GM13976 (cell line): ENCODE measurements around the gene ZNF527.
"Not testable (repeated sequence)": the region's sequence is repeated elsewhere in the genome, so short reads cannot be mapped to it uniquely, and the experiment has no call there.

ENCODE experiments used
- DNase-seq: peaks from one replicate; pipeline ENCODE4 v3.0.0; 2012; ENCODE audit warnings: low spot score
- in situ Hi-C: fragments of 300-500 bp; cut with MboI; formaldehyde crosslinking; loops from one replicate; pipeline ENCODE4 v1.12.0; 2022; ENCODE audit warnings: low sequenced_read_pairs, mixed read lengths, inconsistent platforms; ENCODE audit not compliant: unreplicated experiment
- TF ChIP-seq, protein P1 (sequence below): IDR thresholded peaks from 2 replicates; pipeline ENCODE4 v1.5.1; 2012; ENCODE audit warnings: borderline replicate concordance, mild to moderate bottlenecking; ENCODE audit not compliant: insufficient read depth; ENCODE audit errors: extremely low read depth, missing control alignments, control extremely low read depth

Gene ZNF527

DNA sequence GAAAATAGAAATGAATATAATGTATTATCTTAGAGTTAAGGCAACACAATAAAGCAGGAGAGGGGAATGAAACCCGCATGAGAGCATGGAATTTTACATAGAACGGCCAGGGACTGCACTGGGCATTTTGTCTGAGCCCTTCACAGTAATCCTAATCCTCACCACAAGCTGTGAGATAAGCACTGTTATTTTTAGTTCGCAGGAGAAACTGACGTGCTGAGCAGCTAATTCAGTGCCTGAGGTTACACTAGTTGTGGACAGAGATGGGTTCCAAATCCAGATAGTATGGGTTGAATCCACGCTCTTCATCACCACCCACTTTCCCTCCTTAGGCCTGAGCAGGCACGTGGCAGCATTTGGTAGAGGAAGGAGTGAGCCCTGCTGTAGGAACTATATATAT, 24.8 kb upstream of the ZNF527 start:
- in situ Hi-C loops, result no loop called here
- no peak for DNase-seq

DNA sequence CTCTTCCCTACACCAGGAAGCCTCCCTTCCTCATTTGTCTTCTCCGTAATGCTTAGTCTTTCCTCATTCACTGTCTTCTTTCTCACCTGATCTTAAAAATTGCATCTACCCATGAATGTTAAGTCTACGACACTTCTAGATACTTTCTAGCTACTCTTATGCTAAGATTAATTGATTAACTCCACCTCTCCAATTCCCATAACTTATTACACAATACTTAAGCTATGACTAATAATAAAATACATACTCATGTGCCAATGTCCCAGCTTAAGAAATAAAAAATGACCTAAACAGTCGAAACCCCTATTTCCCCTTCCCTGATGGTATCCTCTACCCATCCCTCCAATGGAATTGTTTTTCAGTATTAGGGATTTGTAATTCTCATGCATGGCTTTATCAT, 22.8 kb upstream of the ZNF527 start:
- TF ChIP-seq, protein P1, sequence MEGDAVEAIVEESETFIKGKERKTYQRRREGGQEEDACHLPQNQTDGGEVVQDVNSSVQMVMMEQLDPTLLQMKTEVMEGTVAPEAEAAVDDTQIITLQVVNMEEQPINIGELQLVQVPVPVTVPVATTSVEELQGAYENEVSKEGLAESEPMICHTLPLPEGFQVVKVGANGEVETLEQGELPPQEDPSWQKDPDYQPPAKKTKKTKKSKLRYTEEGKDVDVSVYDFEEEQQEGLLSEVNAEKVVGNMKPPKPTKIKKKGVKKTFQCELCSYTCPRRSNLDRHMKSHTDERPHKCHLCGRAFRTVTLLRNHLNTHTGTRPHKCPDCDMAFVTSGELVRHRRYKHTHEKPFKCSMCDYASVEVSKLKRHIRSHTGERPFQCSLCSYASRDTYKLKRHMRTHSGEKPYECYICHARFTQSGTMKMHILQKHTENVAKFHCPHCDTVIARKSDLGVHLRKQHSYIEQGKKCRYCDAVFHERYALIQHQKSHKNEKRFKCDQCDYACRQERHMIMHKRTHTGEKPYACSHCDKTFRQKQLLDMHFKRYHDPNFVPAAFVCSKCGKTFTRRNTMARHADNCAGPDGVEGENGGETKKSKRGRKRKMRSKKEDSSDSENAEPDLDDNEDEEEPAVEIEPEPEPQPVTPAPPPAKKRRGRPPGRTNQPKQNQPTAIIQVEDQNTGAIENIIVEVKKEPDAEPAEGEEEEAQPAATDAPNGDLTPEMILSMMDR, result no peak
- in situ Hi-C loops, result no loop called here
- no peak for DNase-seq

More for the DNA sequence above, 24.8 kb upstream of the ZNF527 start:
- TF ChIP-seq, protein P1, result no peak

DNA sequence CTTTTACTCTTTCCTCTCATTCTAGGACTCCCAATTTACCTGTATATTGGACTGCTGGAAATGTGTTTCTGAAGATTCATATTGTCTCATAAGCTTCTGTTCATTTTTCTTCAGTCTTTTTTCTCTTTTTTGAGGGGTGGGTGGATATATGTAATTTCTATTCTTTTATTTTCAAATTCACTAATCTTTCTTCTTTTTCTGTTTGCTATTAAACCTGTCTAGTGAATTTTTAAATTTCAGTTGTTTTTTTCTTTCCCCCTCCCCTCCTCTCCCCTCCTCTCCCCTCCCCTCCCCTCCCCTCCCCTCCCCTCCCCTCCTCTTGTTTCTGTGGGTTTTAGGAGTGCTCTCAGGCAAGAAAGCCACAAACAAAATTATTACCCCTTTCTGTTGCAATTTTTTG, 16.9 kb upstream of the ZNF527 start:
- in situ Hi-C loops, result no loop called here
- no peak for DNase-seq
- TF ChIP-seq, protein P1, result no peak

DNA sequence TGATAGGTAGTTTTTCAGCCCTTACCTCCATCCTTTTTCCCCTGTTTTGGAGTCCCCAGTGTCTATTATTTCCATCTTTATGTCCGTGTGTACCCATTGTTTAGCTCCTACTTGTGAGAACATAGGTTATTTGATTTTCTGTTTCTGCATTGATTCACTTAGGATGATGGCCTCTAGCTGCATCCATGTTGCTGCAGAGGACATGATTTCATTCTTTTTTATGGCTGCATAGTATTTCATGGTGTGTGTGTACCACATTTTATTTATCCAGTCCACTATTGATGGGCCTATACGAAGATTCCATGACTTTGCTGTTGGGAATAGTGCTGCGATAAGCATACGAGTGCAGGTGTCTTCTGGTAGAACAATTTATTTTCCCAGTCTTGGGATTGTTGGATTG, 15.0 kb upstream of the ZNF527 start:
- no peak for DNase-seq
- in situ Hi-C loops, result no loop called here
- TF ChIP-seq, protein P1, result no peak

DNA sequence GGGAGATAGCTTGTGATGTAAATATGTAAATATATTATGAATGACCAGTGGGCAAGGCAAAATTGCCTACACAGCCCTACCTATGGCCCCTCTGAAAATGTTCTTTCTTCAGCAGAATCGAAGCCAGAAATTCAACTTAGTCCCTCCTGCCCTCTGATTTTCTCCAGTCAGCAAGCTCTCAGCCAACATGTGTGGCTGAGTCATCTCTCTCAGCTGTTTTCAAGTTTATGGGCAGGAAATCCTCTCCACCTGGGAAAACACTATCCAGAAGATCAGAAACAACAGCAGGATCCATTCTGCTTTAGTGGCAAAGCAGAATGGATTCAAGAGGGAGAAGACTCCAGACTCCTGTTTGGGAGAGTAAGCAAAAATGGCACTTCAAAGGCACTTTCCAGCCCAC, 8.9 kb upstream of the ZNF527 start:
- no peak for DNase-seq
- in situ Hi-C loops, result no loop called here

DNA sequence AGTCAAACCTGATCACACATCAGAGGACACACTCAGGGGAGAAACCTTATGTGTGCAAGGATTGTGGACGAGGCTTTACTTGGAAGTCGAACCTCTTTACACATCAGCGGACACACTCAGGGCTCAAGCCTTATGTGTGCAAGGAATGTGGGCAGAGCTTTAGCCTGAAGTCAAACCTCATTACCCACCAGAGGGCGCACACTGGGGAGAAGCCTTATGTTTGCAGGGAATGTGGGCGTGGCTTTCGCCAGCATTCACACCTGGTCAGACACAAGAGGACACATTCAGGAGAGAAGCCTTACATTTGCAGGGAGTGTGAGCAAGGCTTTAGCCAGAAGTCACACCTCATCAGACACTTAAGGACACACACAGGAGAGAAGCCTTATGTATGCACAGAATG, 8.2 kb upstream of the ZNF527 start:
- TF ChIP-seq, protein P1, result no peak
- in situ Hi-C loops, result no loop called here
- no peak for DNase-seq

More for the DNA sequence above, 8.9 kb upstream of the ZNF527 start:
- TF ChIP-seq, protein P1, result no peak

DNA sequence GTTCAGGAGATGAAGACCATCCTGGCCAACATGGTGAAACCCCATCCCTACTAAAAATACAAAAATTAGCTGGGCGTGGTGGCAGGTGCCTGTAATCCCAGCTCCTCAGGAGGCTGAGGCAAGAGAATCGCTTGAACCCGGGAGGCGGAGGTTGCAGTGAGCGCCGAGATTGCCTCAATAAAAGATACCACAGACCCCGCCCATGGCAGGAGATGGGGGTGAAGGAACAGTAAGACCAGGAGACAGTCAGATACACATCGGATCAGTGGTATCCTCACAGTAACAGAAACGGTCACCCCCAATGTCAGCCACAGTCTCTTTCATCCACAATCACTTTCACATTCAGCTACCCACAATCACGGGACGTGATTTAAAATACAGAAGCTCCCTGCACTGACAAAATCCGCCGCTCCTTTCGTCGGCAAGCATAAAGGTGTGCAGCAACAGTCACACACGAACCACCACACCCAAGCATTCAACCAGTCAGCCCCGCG, 466 bp upstream of the ZNF527 start:
- DNase-seq, in situ Hi-C loops: not testable (repeated sequence)
